ENCODE results near the gene PTPRZ1. TPM values are rescaled to one million over a fixed set of nuclear protein-coding genes. Genes with fewer than 3 reads are reported as not detected.

Gene PTPRZ1
- total and polyA plus RNA-seq, 9 donors: 0.45 to 2.0 (median 0.83) TPM

DNA sequence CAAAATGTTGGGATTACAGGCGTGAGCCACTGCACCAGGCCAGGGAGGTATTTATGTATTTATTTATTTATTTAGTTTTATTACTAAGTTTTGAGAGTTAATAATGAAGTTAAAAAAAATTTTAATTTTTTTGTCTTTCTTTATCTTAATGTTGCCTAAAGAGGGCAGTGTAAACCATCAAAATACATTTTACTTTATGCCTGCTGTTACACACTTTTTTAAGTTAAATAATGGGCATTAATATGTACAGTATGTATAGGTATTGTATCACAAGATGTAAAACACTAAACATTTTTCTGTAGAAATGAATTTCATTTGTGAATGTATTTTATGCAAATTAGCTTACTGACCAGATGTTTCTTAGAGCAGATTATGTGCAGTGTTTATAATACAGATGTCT, 141.7 kb downstream of the PTPRZ1 start:
- DNase-seq: no peak
- no peaks in the 10 kb centered on the region for H3K36me3 ChIP-seq
- no peak overlapping the region for H3K4me3 ChIP-seq
- WGBS, 3 donors: 73 to 87% (median 83%) methylated on average over 1 of the region's 1 CpG
- H3K4me1 ChIP-seq (ENCODE audit: insufficient read depth): no peaks in the 10 kb centered on the region
- TF ChIP-seq, protein P1, sequence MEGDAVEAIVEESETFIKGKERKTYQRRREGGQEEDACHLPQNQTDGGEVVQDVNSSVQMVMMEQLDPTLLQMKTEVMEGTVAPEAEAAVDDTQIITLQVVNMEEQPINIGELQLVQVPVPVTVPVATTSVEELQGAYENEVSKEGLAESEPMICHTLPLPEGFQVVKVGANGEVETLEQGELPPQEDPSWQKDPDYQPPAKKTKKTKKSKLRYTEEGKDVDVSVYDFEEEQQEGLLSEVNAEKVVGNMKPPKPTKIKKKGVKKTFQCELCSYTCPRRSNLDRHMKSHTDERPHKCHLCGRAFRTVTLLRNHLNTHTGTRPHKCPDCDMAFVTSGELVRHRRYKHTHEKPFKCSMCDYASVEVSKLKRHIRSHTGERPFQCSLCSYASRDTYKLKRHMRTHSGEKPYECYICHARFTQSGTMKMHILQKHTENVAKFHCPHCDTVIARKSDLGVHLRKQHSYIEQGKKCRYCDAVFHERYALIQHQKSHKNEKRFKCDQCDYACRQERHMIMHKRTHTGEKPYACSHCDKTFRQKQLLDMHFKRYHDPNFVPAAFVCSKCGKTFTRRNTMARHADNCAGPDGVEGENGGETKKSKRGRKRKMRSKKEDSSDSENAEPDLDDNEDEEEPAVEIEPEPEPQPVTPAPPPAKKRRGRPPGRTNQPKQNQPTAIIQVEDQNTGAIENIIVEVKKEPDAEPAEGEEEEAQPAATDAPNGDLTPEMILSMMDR (IDR thresholded peaks at IDR 0.05): no peak
- TF ChIP-seq POLR2A (IDR thresholded peaks at IDR 0.05) (no peak), EP300 (IDR thresholded peaks at IDR 0.05) (no peak)
- no peak overlapping the region for H3K27ac ChIP-seq
- intact Hi-C loops (cut with DNase I): no loop called here
- no peaks in the 10 kb centered on the region for H3K9me3 ChIP-seq
- no peaks in the 10 kb centered on the region for H3K27me3 ChIP-seq

GRCh38 chr7:122018032-122018431, 145.1 kb downstream of the PTPRZ1 start:
- Histone ChIP-seq H3K27me3 (no peaks in the 10 kb centered on the region), H3K4me3 (no peak overlapping the region), H3K4me1 (ENCODE audit: insufficient read depth) (no peaks in the 10 kb centered on the region), H3K27ac (no peak overlapping the region), H3K9me3 (no peaks in the 10 kb centered on the region), H3K36me3 (no peaks in the 10 kb centered on the region)
- intact Hi-C loops (cut with DNase I): no loop called here
- 65 to 87% (median 74%) methylated on average over 1 of the region's 1 CpG for WGBS, 3 donors
- TF ChIP-seq, protein P1 (IDR thresholded peaks at IDR 0.05): no peak
- TF ChIP-seq POLR2A (IDR thresholded peaks at IDR 0.05): no peak
- no peak for TF ChIP-seq EP300 (IDR thresholded peaks at IDR 0.05)
- no peak for DNase-seq

DNA sequence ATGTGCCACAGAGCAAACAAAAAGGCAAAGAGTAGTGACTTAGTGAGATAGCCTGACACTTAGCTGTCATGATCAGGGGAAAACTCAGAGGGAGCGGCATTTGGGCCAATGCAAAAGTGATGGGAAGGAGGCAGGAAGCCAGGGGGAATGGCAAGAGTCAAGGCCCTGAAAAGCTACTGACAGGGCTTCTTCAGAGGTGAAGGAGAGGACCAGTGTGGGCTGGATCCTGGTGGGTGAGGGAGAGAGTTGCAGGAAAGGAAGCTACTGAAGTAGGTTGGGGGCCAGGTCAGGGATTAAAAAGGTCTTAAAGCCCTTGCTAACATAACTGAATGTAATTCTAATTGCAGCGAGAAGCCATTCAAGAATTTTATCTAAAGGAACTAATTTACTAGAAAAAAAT, 154.1 kb downstream of the PTPRZ1 start:
- intact Hi-C loops (cut with DNase I): no loop called here
- Histone ChIP-seq H3K4me1 (ENCODE audit: insufficient read depth) (no peaks in the 10 kb centered on the region), H3K4me3 (no peak overlapping the region), H3K9me3 (no peaks in the 10 kb centered on the region), H3K27me3 (no peaks in the 10 kb centered on the region), H3K27ac (no peak overlapping the region), H3K36me3 (no peaks in the 10 kb centered on the region)
- DNase-seq: no peak
- 92 to 96% (median 95%) methylated on average over 2 of the region's 2 CpGs for WGBS, 3 donors
- no peak for TF ChIP-seq EP300 (IDR thresholded peaks at IDR 0.05)

DNA sequence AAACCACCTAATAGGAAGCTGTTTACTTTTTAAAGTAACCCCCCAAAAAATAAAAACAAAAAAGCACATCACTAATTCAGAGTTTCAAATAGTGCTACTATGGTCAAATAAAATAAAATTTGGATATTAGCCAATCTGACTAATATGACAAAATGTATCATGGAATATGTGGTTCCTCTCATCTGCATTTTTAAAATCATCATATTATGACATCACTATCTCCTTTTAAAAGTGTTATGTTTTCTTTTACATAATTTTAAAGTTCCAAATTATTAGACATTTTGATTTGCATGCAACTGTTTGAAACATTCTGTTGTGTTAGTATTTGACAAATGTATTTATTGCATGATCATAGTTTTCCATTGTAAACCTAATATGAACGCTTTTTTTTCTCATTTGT, 160.7 kb downstream of the PTPRZ1 start:
- Histone ChIP-seq H3K27ac (no peak overlapping the region), H3K4me3 (no peak overlapping the region), H3K9me3 (no peaks in the 10 kb centered on the region), H3K36me3 (no peaks in the 10 kb centered on the region), H3K4me1 (ENCODE audit: insufficient read depth) (no peaks in the 10 kb centered on the region), H3K27me3 (no peaks in the 10 kb centered on the region)
- 81 to 89% (median 87%) methylated on average over 1 of the region's 1 CpG for WGBS, 3 donors
- TF ChIP-seq POLR2A (IDR thresholded peaks at IDR 0.05) (no peak), EP300 (IDR thresholded peaks at IDR 0.05) (no peak)
- TF ChIP-seq, protein P1 (IDR thresholded peaks at IDR 0.05): no peak
- DNase-seq: no peak
- intact Hi-C loops (cut with DNase I): no loop called here

DNA sequence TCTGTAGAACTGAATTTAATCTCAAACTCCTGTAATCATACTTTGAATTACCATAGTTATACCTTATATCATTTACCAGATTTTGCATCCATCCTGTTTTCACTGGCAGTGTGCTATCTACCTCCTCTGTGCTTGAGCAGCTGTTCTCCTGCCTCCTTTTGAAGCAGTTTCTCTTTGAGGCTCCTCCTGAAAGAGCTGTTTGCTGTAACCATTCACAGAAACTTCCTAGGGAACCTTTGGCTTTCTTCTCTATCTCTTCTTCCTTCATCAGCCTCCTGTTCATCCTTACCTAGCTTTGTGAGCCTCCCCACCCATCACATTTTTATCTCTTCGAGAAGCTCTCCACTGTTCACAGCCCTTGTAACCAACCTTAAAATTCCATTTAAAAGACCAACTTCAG, 162.9 kb downstream of the PTPRZ1 start:
- intact Hi-C loops (cut with DNase I): no loop called here
- 87 to 96% (median 95%) methylated on average over 1 of the region's 1 CpG for WGBS, 3 donors
- Histone ChIP-seq H3K27ac (no peak overlapping the region), H3K27me3 (no peaks in the 10 kb centered on the region), H3K4me1 (ENCODE audit: insufficient read depth) (no peaks in the 10 kb centered on the region), H3K4me3 (no peak overlapping the region), H3K9me3 (no peaks in the 10 kb centered on the region), H3K36me3 (no peaks in the 10 kb centered on the region)
- TF ChIP-seq, protein P1 (IDR thresholded peaks at IDR 0.05): no peak
- no peak for TF ChIP-seq POLR2A (IDR thresholded peaks at IDR 0.05)
- no peak for TF ChIP-seq EP300 (IDR thresholded peaks at IDR 0.05)
- no peak for DNase-seq
